WERI-Rb-1 (cell line): ENCODE measurements around the gene USP36.

Experiments
- DNase-seq: peaks from one replicate; pipeline ENCODE4 v3.0.0-alpha.2; 2020
- H3K27ac ChIP-seq: fragments of 250-450 bp; sonication (Bioruptor Pico); 2 replicates; pipeline ENCODE4 v1.5.1; 2020; ENCODE audit warnings: mild to moderate bottlenecking, moderate library complexity
- H3K27me3 ChIP-seq: fragments of 250-450 bp; sonication (Bioruptor Pico); 2 replicates; pipeline ENCODE4 v1.5.1; 2021; ENCODE audit warnings: mild to moderate bottlenecking, low read depth, moderate library complexity; ENCODE audit not compliant: insufficient read depth, severe bottlenecking
- H3K36me3 ChIP-seq: fragments of 250-450 bp; sonication (Bioruptor Pico); 2 replicates; pipeline ENCODE4 v1.5.1; 2020; ENCODE audit warnings: mild to moderate bottlenecking, moderate library complexity
- H3K4me3 ChIP-seq: 2 replicates; pipeline ENCODE4 v1.5.1; 2011; ENCODE audit warnings: low read depth, mild to moderate bottlenecking, control low read depth, low read length
- H3K9me3 ChIP-seq: fragments of 250-450 bp; sonication (Bioruptor Pico); 2 replicates; pipeline ENCODE4 v1.5.1; 2021; ENCODE audit warnings: mild to moderate bottlenecking, moderate library complexity; ENCODE audit not compliant: severe bottlenecking
- TF ChIP-seq, protein P1 (sequence below): IDR thresholded peaks from 2 replicates; pipeline ENCODE4 v1.5.1; 2011; ENCODE audit warnings: low read depth, mild to moderate bottlenecking, control low read depth, inconsistent platforms, low read length

The USP36 gene

DNA sequence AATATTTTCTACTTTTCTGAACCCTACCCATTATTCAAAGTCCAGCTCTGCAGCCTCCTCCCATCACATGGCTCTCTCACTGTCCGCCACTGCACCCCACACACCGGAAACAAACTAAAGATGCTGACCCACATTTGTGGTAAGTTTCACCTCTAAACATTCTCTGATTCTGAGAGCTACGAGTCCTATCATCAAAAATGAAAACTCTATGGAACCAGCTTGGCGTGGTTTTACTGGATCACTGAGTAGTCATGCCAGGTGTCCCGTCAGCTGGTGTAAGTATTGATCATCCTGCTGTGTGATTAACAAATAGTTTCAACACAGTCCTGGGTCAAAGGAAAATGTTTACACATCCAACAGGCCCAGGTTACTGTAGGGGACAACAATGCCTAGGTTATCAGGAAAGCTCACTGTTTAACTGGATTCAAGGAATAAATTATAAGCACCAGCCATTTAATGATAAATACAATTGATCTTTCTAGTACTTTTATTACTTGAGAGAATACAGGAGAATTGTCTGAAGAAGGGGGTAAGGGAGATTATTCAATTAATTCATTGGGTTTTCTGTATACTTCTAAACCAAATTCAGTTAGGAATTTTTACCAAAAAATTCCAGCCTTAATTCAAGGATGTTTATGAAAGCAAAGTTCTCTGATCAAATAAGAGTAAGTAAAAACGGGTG is 92.4 kb downstream of the USP36 start:
- no peak overlapping the region for H3K4me3 ChIP-seq
- no peak for DNase-seq
- H3K27ac ChIP-seq = no peak overlapping the region
- H3K27me3 ChIP-seq = no peaks in the 10 kb centered on the region
- peaks cover 9% of the 10 kb centered on the region for H3K36me3 ChIP-seq
- TF ChIP-seq, protein P1, sequence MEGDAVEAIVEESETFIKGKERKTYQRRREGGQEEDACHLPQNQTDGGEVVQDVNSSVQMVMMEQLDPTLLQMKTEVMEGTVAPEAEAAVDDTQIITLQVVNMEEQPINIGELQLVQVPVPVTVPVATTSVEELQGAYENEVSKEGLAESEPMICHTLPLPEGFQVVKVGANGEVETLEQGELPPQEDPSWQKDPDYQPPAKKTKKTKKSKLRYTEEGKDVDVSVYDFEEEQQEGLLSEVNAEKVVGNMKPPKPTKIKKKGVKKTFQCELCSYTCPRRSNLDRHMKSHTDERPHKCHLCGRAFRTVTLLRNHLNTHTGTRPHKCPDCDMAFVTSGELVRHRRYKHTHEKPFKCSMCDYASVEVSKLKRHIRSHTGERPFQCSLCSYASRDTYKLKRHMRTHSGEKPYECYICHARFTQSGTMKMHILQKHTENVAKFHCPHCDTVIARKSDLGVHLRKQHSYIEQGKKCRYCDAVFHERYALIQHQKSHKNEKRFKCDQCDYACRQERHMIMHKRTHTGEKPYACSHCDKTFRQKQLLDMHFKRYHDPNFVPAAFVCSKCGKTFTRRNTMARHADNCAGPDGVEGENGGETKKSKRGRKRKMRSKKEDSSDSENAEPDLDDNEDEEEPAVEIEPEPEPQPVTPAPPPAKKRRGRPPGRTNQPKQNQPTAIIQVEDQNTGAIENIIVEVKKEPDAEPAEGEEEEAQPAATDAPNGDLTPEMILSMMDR = no peak
- H3K9me3 ChIP-seq = no peaks in the 10 kb centered on the region

DNA sequence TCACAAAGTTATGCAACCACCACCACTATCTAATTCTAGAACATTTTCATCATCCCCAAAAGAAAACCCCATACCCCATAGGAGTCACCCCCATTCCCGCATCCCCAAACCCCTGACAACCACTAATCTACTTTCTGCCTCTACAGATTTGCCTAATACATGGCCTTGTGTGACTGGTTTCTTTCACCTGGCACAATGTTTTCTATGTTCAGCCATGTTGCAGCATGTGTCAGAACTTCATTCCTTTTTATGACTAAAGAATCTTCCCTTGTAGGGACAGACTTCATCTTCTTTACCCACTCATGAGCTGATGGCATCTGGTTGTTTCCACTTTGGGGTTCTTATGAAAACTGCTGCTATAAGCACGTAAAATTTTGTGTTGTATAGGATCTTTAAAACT is 93.1 kb downstream of the USP36 start:
- TF ChIP-seq, protein P1 = no peak
- Histone ChIP-seq H3K27ac (no peak overlapping the region), H3K9me3 (no peaks in the 10 kb centered on the region), H3K36me3 (peaks cover 9% of the 10 kb centered on the region), H3K4me3 (no peak overlapping the region), H3K27me3 (no peaks in the 10 kb centered on the region)
- no peak for DNase-seq

DNA sequence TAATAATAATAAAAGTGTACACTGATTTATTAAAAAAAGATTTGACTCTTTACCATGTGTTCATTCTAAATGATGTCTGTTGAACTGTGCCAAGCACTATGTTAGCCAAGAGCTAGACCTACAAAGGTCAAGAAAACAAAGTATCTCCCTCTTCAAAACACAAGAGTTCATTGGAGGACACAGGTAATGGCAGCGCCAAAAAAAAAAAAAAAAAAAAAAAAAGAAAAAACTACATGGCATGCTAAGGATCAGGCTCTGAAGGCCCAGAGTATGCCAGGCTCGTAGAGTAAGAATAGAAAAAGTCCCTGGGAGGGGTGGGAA is 93.7 kb downstream of the USP36 start:
- H3K9me3 ChIP-seq = no peaks in the 10 kb centered on the region
- H3K27ac ChIP-seq = no peak overlapping the region
- H3K4me3 ChIP-seq = no peak overlapping the region
- peaks cover 9% of the 10 kb centered on the region for H3K36me3 ChIP-seq
- no peaks in the 10 kb centered on the region for H3K27me3 ChIP-seq
- TF ChIP-seq, protein P1 = no peak
- DNase-seq = no peak

DNA sequence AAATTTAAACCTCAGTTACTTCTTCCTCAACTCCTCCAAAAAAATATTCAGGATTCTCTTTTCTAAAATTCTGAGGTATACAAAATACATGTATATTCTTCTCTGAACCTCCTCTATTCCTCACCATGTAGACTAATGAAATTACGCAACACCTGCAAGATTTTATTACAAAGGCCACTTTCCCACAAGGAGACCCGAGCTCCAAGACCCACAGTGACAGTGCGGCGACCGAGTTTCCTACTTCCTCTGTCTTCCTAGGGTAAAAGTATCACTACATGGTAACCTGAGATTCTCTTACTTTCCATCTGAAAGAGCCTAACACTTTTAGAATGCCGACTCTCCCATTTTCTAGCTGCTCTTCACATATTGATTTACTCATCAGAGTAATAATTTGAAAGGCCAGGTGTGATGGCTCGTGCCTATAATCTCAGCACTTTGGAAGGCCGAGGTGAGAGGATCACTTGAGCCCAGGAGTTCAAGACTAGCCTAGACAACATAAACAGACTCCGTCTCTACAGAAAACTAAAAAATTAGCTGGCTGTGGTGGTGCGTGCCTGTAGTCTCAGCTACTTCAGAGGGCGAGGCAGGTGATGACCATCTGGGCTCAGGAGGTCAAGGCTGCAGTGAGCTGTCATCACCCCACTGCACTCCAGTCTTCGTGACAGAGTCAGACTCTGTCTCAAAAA is 94.2 kb downstream of the USP36 start:
- DNase-seq = no peak
- H3K36me3 ChIP-seq = peaks cover 14% of the 10 kb centered on the region
- H3K27me3 ChIP-seq = no peaks in the 10 kb centered on the region
- no peak overlapping the region for H3K4me3 ChIP-seq
- no peaks in the 10 kb centered on the region for H3K9me3 ChIP-seq
- no peak overlapping the region for H3K27ac ChIP-seq
- TF ChIP-seq, protein P1 = no peak
